ENCODE results near the gene NAB2.
A peak's percentile ranks its signal among the peaks of the same experiment; 100 is the strongest.
"Not testable (repeated sequence)": the region's sequence is repeated elsewhere in the genome, so short reads cannot be mapped to it uniquely, and the experiment has no call there.

NAB2 gene

DNA sequence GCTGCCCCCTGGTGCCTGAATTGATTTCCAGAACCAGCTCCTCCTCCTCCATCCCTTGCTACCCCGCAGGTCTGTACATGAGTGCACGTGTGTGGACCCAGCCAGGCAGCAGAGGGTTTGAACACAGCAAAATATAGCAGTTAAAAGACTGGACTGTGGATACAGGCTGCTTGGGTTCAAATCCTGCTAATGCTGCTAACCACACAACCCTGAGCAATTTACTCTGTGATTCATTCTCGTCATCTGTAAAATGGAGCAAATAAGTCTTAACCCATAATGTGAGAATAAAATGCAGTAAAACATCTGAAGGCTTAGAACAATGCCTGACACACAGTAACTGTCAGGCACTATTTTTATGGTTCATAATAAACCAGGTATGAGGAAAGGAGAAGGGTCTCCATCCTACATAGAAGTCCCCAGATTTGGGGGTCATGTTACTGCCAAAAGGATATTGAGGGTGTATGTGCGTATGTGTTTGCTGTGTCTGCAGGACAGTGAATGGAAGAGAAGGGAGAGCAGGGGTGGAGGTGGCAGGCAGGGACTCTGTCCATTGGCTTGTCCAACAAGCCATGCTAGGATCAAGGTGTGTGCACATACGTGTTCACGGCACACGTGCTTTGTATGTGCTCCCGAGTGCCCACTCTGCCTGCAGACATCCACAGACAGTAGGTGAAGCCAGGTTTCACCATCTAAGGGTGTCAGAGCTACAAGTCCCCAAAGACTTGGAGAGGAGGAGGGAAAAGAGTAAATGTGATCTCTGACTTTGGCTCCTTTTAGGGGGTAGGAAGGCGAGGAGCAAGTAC lies 23.8 kb downstream of the NAB2 start:
- no peak for DNase-seq (ENCODE audit: low read depth)

DNA sequence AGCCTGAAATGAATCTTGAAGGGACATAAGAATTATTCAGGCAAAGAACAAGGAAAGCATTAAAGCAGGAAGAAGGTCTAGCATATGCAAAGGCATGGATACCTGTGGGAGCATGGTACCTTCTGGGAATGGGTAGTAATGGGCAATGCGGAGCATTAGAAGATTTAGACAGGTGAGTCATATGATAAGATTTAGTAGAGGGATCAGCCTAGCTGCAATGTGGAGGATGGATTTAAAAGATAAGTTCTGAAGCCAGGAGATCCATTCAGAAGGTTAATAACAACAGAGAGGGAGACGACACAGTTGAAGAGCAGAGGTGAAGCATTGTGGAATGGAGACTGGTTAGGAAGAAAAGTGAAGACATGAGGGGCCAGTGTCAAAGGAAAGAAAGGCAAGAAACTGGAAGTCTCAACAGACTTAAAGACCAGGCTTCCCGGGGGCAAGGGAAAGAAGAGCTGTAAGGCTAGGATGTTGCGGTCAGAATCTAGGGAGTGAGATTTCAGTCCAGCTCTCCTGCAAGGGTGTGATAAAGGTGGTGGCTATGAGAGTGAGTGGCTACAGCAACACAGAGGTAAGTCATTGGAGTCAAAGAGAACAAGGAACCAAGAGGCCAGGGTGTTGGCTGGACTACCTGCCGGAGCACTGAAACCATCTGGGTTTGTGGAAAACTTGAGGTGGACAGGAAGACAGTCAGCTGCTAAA lies 27.8 kb downstream of the NAB2 start:
- no peak for DNase-seq (ENCODE audit: low read depth)

DNA sequence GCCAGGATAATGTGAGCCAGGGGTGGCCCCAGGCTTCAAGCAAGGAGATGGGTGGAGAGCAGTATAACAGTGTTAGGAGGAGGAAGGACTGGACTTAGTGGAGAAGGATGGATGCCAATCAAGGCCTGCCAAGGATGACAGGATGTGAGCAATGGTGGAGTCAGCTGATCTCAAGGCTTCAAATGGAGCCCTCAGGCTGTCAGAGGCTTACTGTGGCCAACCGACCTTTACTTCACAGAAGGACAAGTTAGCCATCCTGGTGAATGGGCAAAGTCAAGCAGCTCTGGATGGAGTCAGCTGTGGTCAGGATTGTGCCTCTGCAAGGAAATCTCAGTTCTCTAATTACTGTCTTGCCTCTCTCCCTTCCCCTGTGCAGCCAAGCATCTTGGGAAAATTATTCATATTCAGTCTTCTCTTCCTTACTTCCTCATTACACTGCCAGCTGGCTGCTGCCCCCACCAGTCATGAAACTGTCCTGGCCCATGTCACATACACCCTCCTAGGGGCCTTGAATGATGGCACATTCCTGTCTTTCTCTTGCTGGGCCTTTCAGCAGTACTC lies 29.9 kb downstream of the NAB2 start:
- DNase-seq (ENCODE audit: low read depth), result no peak

DNA sequence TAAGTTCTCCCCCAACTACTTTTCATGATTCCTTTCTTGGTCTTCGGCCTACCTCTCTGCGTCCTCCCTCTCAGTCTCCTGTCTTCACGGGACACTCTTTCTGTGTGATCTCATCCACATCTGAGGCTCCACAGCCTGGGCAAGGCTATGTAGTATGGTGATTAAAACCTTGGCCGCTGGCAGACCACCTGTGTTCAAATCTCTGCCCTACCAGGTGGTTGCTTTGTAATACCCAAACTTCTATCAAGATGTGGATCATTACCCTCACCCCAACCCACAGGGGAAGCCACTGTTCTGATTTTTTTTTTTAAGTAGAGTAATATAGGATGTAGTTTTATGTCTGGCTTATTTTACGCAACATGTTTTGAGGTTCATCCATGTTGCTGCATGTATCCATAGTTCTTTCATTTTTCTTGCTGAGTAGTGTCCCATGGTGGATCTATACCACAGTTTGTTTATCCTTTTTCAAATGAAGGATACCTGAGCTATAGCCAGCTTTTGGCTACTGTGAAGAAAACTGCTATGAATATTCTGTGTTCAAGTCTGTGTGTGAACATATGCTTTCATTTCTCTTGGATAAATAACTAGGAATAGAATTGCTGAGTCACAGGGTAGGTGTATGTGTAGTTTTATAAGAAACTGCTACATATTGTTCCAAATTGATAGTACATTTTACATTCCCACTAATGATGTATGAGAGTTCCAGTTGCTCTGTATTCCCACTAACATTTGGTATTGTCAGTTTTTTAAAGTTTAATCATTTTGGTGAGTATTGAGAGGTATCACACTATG lies 30.6 kb downstream of the NAB2 start:
- DNase-seq (ENCODE audit: low read depth), result no peak

DNA sequence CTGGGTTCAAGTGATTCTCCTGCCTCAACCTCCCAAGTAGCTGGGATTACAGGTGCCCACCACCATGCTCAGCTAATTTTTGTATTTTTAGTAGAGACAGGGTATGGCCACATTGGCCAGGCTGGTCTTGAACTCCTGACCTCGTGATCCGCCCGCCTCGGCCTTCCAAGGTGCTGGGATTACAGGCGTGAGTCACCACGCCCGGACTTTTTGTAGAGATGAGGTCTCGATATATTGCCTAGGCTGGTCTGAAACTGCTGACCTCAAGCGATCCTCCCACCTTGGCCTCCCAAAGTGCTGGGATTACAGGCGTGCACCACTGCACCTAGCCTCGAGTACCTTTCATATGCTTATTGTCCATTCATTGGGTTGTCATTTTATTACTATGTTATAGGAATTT lies 31.8 kb downstream of the NAB2 start:
- DNase-seq (ENCODE audit: low read depth), result not testable (repeated sequence)

DNA sequence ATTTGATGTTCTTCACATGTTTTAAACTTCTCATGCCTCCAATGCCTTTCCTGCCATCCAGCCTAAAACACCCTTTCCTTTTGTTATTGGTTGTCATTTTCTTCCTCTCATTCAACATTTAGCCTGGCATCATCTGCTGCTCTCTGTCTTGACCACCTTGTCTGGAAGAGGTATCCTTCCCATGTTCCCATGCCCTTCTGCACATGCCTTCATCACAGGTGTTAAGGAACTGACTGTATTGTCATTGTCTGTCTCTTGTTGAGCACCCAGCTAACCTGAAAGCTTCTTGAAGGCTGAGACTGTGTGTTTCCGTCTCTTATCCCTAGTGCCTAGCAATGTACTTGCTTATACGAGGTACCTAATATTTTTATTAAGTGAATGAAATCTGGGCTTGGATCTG lies 34.9 kb downstream of the NAB2 start:
- no peak for DNase-seq (ENCODE audit: low read depth)

DNA sequence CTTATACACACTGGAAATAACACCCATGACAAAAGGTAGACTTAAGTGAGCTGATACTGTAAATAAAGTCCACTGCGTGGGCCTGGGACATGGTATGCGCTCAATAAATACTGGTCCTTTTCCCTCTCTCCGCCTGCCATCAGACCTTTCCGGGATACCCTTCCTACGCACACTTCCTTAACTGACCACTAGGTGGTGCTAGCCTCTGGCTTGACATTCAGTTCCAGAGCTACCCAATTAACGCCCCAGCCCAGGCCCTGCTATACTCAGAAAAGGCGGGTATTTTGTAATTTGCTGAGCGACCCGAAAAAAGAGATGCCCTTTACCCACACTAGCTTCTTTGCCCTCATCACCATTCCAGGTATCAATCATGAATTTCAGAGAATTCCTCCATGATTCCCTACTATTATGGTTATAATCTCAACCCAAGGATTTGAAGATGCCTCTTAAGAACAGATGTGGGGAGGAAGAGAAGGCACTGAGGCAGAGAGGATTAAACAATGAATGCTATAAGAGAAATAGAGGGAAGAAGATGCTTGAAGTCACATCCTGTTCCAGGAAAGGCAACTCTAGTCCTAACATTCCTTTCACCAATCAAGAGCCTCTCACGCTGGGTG lies 35.5 kb downstream of the NAB2 start:
- peak; percentile 68 for DNase-seq (ENCODE audit: low read depth)

DNA sequence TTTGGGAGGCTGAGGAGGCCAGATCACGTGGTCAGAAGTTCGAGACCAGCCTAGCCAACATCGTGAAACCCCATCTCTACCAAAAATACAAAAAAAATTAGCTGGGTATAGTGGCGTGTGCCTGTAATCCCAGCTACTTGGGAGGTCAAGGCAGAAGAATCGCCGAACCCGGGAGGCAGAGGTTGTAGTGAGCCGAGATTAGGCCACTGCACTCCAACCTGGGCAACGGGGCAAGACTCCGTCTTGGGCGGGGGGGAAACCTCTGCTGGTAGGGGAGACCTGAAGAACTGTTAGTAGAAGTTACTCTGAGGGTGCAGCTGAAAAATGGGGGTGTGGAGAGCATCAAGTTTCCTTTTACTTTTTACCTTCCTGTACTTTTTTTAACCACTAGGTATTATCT lies 37.1 kb downstream of the NAB2 start:
- DNase-seq (ENCODE audit: low read depth), result no peak

DNA sequence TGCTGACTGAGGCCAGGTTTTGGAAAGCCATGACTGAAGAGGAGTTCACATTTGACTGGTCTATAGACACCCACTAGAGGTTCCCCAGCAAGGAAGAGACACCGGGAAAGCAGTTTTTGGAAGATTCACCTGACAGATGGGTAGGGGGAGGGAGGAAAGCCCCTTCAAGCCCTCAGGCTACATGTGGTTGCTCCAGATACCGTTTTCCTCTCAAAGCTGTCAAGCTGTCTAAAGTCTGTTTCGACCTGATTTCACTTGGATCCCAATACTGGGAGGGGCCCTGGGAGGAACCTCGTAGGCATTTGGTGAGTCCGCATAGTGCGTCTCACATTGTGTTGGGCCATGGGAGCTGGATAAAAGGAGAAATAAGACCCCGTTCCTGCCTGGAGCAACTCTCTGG lies 37.6 kb downstream of the NAB2 start:
- DNase-seq (ENCODE audit: low read depth), result no peak

DNA sequence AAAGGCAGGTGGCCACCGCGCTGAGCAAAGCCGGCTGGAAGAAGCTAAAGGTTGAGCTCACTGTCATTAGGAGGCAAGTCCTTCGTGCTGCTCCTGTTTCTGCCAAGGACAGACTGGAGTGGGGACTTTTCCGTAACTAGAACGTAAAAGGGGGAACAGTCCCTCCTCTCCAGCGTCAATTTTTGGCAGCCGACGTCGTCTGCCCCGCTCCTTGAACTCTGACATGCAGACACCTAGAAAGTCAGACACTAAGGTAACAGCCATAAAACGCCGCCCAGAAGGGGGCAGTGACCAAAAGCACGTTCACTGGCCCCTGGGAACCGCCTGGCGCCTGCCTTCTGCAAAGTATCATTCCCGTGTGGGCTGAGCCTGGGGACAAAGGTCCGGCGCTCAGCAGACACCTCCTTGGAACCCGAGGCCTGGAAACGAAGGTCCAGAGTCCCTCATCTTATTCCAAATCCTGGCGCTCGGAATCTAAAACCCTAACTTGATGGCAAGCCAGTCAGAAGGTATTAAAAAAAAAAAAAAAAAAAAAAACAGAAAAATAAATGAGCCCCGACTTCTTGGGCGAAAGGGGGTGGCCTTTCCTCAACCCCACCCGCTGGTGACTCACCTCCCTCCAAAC lies 38.3 kb downstream of the NAB2 start:
- DNase-seq (ENCODE audit: low read depth), result no peak

DNA sequence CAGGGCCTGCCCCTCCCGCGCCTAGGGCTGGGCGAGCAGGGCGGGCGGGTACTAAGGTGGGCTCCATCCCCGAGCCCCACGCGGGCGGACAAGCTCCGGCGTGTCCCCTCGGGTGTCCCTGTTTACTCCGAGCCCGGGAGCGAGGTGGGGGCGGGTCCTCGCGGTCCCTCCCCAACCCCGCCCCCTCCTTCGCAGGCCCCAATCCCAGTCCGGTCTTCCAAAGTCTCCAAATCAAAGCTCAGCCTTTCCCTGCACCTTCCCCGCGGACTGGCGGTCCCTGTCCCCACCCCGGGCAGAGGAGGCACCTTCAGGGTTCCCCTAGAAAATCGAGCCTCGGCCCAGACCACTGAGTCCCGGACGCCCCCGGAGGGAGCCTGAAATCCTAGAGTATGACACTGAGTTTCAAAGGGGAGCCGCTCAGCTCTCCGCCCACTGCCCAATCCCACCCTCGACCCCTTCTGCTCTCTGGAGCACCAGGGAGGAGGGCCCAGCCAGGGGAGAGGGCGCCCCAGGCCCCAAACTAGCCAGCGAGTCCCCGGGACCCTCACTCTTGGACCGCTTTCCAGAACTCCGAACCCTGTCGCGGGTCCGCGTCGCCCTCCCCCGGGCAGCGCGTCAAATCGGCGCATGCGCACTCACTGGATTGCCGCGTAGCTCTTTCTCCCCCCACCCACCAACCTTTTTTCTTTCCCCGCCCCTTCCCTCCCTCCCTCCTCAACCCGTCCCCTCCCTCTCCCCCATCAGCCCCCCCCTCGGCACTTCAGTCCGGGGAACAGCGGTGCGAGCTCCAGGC lies 39.0 kb downstream of the NAB2 start, which contains the start of gene LRP1:
Gene LRP1 (plus strand): TSS at position 758 of the 793 bp plus-strand sequence. CDS start 482 bp downstream, outside the sequence.
- peak; percentile 61 for DNase-seq (ENCODE audit: low read depth)

DNA sequence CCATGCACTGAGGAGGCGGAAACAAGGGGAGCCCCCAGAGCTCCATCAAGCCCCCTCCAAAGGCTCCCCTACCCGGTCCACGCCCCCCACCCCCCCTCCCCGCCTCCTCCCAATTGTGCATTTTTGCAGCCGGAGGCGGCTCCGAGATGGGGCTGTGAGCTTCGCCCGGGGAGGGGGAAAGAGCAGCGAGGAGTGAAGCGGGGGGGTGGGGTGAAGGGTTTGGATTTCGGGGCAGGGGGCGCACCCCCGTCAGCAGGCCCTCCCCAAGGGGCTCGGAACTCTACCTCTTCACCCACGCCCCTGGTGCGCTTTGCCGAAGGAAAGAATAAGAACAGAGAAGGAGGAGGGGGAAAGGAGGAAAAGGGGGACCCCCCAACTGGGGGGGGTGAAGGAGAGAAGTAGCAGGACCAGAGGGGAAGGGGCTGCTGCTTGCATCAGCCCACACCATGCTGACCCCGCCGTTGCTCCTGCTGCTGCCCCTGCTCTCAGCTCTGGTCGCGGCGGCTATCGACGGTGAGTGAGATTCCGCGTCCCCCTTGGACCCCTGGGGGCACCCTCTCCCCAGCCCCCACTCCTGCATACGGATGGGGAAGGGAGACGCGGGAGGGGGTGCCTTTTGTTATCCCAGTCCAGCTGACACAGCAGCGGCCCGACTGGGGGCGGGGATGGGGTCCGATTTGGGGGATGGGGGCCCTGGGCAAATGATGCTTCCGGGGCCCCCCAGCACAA lies 39.8 kb downstream of the NAB2 start:
- no peak for DNase-seq (ENCODE audit: low read depth)

DNA sequence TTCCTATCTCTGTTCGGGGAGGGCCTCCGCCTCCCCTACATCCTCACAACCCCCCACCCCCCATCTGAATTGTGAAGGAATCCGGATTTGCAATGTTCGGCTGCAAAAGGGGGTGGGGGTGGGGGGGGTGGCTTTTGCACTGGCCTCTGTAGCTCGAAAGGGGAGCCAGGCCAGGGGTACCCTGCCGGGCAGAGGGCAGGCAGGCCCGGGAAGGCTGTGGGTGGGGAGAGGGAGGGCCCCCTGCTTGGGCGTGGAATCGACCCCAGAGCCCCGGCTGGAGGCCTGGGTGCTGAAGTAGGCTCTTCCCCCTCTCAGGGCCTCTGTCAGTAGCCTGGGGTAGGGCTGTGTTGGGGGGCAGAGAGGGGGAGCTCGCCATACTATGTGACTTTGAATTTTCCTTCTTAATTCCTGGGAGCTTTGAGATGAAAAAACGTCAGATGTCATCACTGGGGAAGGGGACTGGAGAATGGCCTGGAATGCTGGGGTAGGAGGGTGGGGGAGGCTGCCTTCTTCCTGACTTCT lies 40.5 kb downstream of the NAB2 start:
- DNase-seq (ENCODE audit: low read depth), result no peak

DNA sequence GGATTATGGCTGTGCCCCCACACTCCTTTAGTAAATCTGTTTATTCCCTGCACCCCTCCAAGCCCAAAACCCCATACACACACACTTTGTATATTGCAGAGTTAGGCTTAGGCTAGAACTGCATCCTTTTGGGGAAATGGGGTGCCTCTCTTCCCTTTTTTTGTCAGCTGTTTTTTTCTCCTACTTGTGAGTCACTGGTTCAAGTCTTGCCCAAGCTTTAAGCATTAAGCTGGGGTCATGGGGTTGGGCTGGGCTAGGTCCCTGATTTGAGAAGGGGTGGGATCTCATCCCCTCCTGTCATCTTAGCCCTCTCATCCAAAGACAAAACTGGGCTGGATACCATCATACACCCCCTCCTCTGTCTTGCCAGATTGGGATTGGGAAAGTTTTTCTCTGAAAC lies 41.0 kb downstream of the NAB2 start:
- DNase-seq (ENCODE audit: low read depth), result no peak

DNA sequence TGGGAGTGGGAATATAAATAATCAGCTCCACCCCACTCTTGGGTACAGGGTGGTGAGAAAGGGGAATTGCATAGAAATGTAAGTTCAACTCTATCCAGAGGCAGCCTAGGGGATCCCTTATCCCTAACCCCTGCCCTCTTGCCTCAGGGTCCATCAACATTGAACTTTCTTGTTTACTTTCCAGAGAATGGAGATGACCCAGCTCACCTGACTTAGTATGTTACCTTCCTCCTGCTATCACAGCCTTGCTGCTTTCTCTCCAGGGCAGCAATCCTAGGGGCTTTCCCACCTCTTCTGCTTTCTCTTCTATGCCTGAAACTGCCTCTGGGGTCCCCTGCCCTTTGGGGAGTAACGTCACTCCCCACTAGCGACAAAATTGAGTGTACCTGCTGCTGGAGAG lies 42.0 kb downstream of the NAB2 start:
- DNase-seq (ENCODE audit: low read depth), result no peak

DNA sequence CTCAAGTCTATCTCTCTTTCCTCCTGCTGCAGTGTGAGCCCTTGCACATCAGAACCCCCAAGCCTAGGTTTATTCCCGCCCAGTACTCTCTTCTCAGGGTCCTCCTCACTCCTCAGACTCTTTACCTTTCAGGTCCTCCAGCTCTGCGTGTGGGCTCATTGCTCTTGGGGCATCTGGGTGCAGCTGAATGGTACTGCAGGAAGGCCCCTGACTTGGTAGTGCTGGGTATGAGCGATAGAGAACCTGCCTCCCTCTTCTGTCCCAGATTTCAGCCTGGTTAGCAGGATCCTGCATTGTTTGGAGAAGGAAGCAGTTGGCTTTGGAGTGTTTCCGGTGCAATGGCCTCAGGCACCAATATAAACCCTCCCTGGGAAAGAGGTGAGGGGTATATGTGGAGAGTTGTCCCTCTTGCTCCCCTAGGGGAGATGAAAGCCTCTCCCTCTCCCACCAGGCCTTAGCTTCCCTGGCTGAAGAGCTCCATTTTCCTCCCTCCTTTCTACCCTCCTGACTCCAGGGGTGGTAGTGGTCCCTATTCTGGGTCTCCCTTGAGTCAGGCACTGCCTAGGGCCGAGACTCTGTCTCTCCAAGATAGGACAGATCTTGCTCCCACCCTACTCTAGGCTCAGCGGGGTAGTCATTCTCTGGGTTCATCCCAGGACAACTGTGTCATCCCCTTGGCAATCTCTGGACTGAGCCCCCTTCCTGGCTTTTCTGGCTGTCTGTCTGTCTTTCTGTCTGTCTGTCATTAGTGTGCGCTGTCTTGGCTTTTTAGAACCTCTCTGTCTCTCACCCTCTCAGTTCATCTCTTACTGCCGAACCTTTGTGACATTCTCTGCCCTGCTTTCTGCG lies 43.2 kb downstream of the NAB2 start:
- DNase-seq (ENCODE audit: low read depth), result no peak

DNA sequence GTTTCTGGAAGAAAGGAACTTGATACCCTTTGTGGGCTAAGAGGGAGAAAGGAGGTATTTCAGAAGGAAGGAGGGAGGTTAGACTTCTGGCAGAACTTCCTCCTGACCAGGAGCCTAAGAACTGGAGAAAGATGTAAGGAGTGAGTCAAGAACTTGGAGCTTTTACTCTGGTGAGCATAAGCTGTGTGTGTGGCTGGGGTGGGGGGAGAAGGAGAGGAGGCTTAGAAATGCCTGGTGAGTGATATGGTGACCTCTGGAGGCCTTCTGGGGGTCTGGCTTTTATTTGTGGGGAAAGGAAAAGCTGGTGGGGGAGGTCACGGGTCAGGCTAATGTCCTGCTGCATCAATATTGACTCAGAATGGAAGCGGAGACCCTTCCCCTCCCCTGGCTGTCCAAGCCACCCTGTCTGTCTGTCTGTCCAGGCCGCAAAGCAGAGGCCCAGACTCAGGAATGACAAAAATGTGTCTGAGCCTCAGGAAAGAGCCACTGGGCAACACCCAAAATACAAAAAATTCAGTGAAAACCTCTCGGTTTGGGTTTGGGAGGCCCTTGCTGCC lies 44.2 kb downstream of the NAB2 start:
- DNase-seq (ENCODE audit: low read depth), result no peak

DNA sequence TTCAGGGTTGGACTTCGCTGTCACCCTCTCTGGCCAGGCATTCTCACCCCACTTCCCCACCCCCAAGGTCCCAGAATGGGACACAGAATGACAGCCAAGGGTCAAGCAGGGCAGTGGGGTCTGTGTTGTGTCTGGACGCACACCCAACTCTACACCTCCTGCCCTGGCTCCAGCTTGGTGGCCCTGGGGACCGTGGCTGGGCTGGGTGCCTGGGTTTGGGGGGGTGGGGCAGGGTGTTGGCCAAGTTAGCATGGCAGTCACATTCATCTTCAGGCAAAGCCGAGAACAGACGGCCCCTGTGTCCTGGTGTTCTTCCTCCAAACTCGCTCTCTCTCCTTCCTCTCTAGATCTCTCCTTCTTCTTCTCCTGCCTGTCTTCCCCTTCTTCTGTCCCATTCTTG lies 45.0 kb downstream of the NAB2 start:
- no peak for DNase-seq (ENCODE audit: low read depth)
